Measurements from ENCODE around the gene MRPL44. TPM values are rescaled to one million over a fixed set of nuclear protein-coding genes. Genes with fewer than 3 reads are reported as not detected.

Gene MRPL44
- total and polyA plus RNA-seq, 2 of the 13 experiments (the other 11 are each of a cell fraction or from before 2014, with no cell fraction given), result 38.4 to 78.0 TPM

DNA sequence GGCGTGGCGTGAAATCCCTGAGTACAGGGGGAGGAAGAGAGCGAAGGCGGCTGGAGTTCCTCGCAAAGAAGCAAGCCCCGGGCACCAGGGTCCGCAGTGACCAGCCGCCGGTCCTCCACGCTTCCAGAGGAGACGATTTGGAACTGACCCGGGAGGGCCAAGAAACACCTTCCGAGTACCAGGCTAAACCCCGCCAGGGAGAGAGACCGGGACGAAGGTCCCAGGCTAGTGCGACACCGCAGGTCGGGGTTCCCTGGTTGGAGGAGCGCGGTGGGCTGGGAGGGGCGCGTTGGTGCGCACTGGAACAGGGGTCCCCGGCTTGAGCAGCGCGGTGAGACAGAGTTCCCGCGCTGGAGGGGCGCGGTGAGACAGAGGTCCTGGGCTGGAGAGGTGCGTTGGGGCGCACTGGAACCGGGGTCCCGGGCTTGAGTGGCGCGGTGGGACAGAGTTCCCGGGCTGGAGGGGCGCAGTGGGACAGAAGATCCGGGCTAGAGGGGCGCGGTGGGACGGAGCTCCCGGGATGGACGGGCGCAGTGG lies 13.0 kb upstream of the MRPL44 start (continued):
- no peak for TF ChIP-seq ZBTB2 (CRISPR knock-in tag; IDR thresholded peaks at IDR 0.05; ENCODE audit: low read depth)
- TF ChIP-seq JUND (CRISPR knock-in tag; IDR thresholded peaks at IDR 0.05), result no peak
- TF ChIP-seq HNF1A (IDR thresholded peaks at IDR 0.05; ENCODE audit: low read depth), result no peak
- no peak for TF ChIP-seq HNF1A (CRISPR knock-in tag; IDR thresholded peaks at IDR 0.05; ENCODE audit: borderline replicate concordance)
- TF ChIP-seq FOXM1 (CRISPR knock-in tag; IDR thresholded peaks at IDR 0.05), result no peak
- no peak for TF ChIP-seq KLF11 (CRISPR knock-in tag; IDR thresholded peaks at IDR 0.05)
- TF ChIP-seq ZNF704 (CRISPR knock-in tag; IDR thresholded peaks at IDR 0.05; ENCODE audit: borderline replicate concordance), result no peak
- TF ChIP-seq BORCS8-MEF2B (CRISPR knock-in tag; IDR thresholded peaks at IDR 0.05), result peak; percentile 32; the same call in 1 of the 2 replicates
- TF ChIP-seq POLR2A (IDR thresholded peaks at IDR 0.05; ENCODE audit: insufficient read depth in 1 of 2, low read depth in 2 of 2, low read length in 2 of 2), result peak; percentile 42 to 57; a peak in 2 of 4 replicates
- no peak for TF ChIP-seq ZNF790 (CRISPR knock-in tag; IDR thresholded peaks at IDR 0.05; ENCODE audit: borderline replicate concordance)
- TF ChIP-seq, protein P1, sequence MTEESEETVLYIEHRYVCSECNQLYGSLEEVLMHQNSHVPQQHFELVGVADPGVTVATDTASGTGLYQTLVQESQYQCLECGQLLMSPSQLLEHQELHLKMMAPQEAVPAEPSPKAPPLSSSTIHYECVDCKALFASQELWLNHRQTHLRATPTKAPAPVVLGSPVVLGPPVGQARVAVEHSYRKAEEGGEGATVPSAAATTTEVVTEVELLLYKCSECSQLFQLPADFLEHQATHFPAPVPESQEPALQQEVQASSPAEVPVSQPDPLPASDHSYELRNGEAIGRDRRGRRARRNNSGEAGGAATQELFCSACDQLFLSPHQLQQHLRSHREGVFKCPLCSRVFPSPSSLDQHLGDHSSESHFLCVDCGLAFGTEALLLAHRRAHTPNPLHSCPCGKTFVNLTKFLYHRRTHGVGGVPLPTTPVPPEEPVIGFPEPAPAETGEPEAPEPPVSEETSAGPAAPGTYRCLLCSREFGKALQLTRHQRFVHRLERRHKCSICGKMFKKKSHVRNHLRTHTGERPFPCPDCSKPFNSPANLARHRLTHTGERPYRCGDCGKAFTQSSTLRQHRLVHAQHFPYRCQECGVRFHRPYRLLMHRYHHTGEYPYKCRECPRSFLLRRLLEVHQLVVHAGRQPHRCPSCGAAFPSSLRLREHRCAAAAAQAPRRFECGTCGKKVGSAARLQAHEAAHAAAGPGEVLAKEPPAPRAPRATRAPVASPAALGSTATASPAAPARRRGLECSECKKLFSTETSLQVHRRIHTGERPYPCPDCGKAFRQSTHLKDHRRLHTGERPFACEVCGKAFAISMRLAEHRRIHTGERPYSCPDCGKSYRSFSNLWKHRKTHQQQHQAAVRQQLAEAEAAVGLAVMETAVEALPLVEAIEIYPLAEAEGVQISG (CRISPR knock-in tag; IDR thresholded peaks at IDR 0.05), result no peak
- no peak for TF ChIP-seq ZBTB42 (CRISPR knock-in tag; IDR thresholded peaks at IDR 0.05)
- no peak for TF ChIP-seq ZNF615 (CRISPR knock-in tag; IDR thresholded peaks at IDR 0.05; ENCODE audit: borderline replicate concordance)
- TF ChIP-seq ZNF816 (CRISPR knock-in tag; IDR thresholded peaks at IDR 0.05; ENCODE audit: borderline replicate concordance), result peak; percentile 49
- TF ChIP-seq RARA (CRISPR knock-in tag; IDR thresholded peaks at IDR 0.05), result 0 out of 2 replicates have a peak, but pooled peaks have one; percentile 3
- TF ChIP-seq ZNF292 (CRISPR knock-in tag; IDR thresholded peaks at IDR 0.05; ENCODE audit: borderline replicate concordance, low read depth), result no peak; the same call in 1 of the 2 replicates
- TF ChIP-seq ZNF724P (CRISPR knock-in tag; IDR thresholded peaks at IDR 0.05; ENCODE audit: borderline replicate concordance), result peak; percentile 77; the same call in 1 of the 2 replicates
- no peak for TF ChIP-seq FLYWCH1 (CRISPR knock-in tag; IDR thresholded peaks at IDR 0.05)
- no peak for TF ChIP-seq GLI4 (CRISPR knock-in tag; IDR thresholded peaks at IDR 0.05; ENCODE audit: borderline replicate concordance)
- TF ChIP-seq NFKB2 (CRISPR knock-in tag; IDR thresholded peaks at IDR 0.05; ENCODE audit: borderline replicate concordance), result no peak
- TF ChIP-seq MBNL3 (CRISPR knock-in tag; conservative IDR thresholded peaks at IDR 0.05), result no peak
- no peak for TF ChIP-seq CENPT (CRISPR knock-in tag; IDR thresholded peaks at IDR 0.05; ENCODE audit: low read depth)

Measured in HepG2 (cell line).